Stimulated activated CD4-positive, alpha-beta T cell treated with anti-CD3 and anti-CD28 coated beads, Interleukin-4, amount 100 ng/mL, for 4 hours (primary cell): Measurements from ENCODE around the gene KL.

ENCODE experiments used
- DNase-seq, 2 experiments: peaks; one replicate each; pipeline ENCODE4 v3.0.0-alpha.2; 2020

The KL gene

DNA sequence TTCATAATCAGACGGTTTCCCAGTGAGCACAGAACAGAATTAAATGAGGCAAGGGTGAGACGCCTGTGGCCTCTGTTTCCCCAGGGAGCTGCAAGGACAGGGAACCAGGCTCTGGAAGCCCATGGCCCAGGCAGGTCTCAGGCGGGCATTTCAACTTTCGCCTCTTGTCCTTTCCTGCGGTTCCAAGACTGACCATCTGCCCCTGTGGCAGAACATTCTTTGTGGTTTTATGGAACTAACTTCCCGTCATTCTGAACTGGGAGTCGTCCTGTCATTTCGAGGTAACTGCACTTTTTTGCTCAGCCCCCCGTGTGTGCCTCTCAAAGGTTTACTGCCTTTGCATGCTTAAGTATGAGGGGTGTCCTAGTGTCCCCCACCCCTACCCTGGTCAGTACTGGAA lies 70.9 kb downstream of the KL start:
- DNase-seq: no peak

DNA sequence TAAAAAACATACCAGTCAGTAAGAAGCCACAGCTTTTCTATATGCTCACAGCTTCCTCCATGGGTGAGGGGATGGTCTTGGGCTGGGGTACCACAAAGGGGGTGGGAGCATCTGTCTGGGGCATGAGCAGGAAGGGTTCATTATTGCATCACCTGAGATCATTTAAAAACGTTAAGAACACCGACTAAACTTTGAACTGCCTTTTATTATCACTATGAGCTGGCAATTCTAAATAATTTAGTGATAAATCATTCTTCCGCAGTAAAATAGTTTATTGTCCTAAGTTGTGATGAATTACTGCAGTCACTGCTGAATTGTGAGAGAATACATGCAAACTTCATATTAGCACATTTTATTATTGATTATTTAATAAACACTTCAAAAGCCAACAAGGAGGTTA lies 71.6 kb downstream of the KL start:
- DNase-seq: no peak

DNA sequence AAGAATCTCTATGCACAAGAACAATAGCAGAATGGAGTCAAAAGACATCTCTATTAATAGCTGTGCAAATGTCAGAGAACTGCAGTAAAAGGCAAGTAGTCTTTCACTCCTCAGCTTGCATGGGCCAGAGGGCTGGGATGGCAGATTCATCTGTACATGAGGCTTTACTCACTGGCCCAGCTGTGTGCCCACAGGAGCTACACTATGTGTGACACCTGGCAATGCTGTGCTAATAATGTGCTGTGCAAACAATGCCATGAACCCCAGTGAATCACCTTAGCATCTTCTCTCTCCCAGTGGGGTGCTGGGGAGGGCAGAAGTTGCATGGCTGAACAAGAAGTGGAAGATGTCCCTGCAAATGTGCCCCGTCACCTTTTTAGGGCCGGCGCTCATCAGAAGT lies 73.1 kb downstream of the KL start:
- DNase-seq: no peak

DNA sequence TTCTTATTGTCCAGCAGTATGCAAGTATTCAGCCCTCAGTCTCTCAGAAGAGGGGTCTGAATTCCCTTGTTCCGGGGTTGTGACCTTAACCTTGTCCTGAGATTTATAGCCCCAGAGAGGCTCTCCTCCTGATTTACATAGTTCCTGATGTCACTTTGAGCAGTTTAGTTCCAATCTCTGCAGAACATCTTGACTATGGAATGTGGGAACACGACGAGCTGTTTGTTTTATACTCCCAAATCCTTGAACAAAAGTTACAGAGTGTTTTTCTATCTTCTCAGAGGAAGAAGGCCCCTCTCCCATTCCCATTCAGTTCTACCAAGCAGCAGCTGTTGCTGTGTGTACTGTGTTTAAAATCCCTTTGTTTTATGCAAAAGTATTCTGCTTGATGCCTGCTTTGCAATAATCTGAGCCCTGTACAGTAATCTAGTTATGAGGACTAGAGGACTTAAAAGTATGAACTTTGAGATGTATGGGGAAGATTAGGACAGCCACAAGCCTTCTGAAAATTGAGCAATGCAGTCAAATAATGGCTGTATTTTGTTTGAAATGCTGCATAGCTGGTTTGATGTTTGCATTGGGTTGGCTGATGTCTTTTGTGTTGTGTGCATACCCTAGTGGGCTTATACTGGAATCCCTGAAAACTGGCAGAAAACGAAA lies 74.7 kb downstream of the KL start:
- DNase-seq: no peak

DNA sequence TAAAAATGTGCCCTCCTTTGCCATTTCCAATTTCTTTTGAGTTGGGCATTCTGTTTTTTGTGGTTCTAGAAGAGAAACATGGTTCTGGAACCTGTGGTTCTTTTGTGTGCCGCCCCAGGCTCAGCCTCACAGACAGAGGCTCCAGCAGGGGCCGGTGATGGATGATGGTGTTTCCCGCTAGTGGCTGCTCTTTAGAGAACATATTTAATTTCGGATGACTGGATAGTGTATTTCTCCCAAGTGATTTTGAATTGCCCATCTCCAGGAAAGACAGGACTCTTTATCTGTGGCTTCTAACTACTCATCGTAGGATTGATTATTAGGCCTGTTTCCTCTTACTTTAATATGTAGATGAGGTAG lies 75.2 kb downstream of the KL start:
- DNase-seq: no peak

DNA sequence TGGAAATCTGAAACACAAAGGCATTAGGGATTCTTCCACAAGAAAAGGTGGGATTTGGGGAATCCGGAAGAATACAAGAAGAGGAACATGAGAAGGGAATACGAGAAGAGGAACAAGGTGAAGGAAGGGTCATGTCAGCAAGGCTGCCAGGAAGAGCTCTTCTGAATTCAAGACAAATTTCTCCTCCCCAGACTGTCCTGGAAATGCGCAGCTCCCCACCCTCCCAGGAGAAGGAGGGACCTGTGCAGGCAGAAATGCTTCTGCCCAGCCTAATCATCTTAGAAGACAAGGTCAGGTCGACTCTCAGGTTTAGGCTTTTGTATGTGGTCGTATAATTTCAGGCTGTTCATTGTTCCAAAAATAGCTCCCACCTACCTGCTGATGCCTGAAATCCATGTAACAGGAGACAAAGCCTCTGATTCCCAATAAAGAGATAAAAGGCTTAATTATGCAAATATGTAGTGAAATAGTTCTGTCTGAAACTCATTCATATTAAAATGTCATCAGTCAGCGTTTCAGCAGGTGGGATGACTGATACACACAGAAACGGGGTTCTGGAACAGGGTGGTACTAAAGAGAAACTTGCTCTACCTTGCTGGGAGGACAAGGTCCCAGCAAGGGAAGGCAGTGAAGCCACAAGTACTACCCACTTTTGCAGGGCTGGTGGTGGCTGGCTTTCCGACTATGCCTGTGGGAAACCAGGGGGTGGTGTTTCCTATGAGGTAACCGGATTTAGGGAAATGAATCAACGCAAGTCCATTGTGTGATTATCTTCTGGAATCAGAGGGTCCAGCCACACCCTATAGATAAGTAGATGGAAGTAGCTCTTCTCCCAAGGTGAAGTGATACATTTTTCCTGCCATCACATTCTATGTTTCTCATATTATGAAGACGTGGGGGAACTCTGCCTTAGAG lies 76.1 kb downstream of the KL start:
- DNase-seq: no peak

DNA sequence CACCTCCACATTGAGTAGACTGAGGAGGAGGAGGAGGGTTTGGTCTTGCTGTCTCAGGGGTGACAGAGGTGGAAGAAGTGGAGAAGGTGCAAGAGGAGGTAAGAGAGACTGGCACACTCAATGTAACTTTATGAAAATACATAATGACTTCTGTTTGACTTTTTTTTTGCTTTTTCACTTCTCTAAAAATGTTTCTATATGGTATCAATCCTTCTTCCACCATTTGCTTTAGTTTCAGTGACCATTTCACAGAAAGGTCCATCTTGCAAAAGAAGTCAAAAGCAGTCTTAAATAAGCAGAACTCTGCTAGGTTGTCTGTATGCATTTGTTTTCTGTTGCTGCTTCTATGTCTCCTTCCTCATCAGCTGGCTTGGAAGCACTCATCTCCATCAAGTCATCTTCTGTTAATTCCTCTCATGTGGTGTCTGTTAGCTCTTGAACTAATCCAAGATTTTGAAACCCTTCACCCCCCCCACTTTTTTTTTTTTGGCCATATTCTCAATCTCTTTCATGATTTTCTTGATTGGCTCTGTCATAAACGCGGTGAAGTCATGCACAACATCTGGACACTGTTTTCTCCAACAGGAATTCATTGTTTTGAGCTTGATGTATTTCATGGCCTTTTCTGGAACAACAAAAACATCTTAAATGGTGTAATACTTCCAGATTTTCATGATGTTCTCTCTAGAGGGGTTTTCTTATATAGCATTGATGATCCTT lies 80.8 kb downstream of the KL start:
- DNase-seq: no peak

DNA sequence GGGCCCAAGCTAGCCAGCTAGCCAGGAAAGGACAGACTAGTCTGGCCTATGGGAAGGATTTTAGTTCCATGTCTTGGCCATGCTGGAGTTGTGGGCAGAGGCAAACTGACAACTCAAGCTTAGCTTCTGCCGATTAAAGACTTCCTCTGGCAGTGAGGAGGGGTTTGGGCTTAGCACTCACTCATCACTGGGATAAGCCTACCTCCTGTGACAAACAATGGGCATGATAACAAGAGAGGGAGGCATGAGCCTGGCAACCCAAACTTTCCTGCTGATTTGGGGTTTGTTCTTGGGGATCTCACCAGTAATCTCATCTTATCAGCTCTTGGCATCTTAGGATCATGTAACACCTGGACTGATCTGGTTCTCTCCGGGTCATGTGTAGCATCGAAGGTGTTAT lies 83.6 kb downstream of the KL start:
- no peak for DNase-seq

DNA sequence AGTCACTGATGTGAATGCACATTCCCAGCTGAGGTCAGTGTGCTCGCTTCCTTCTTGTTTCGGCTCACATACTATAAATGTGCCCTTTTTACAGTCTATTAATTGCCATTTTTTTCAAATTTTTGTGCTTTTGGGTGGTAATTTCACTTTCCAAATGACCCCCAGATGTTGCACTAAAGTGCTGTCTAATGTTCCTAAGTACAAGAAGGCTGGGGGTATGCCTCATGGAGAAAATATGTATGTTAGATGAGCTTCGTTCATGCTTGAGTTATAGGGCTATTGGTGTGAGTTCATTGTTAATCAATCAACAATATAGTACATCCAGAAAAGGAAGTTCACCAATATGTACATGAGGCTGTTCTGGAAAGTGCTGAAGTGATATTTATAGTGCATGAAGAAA lies 84.7 kb downstream of the KL start:
- DNase-seq: no peak

DNA sequence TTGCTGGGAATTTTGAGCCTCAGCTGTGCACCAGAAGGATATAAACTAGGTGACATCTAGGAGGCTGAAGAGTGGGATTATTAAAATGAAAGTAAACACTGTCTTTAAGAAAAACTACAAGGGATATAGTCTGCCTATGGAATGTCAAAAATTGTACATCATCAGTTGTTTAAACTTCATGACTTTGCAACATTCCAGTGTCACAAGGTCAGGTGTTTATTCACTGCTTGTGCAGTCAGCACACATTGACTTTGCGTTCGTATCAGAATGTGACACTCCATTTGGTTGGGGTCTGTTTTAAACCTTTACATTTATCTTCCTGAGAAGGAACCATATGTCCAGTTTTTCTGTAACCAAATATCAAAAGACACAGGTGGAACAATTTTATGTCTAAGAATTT lies 85.6 kb downstream of the KL start:
- DNase-seq: no peak

DNA sequence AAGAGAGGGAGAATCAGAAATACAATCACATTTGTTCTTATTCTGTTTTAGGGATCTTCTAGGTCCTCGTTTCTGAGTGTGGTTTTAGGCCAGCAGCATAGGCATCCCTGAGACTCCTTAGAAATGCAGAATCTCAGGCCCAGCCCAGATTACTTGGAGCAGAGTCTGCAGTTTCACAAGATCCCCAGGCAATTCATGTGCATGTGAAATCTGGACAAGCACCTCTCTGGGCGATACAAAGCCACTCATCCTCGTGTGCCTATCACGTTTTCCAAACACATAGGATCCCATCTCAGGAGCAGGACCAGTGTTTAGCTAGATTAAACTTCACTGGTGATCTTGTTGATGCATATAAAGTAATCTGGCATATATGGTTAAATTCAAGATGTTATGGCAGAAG lies 87.2 kb downstream of the KL start:
- DNase-seq: no peak

DNA sequence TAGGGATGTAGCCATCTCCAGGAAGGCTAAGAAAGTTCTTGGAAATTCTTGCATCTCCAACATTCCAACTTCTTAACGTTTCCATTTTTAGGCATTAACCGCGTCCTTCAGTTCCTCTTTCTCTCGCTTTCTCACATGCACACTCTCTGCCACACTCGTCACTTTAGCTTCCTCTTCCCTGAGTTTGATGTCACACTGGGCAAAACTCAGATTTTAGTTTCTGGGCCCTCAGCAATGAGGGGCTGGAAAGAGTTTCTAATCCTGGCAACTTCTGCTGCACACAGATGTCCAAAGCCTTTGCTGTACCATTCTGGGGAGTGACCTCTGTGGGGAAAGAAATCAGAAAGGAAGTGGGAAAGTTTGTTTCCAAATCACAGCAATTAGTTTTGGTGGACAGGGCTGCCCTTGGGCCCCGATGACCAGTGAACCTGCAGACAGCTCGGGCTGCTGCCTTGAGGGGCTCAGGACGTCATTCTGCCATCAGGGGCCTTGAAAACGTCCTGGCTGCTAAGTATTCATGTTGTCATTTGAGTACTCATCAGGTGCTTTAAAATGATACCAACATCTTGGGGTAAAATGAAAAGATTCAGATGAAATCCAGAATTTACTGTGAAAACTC lies 89.3 kb downstream of the KL start:
- no peak for DNase-seq

DNA sequence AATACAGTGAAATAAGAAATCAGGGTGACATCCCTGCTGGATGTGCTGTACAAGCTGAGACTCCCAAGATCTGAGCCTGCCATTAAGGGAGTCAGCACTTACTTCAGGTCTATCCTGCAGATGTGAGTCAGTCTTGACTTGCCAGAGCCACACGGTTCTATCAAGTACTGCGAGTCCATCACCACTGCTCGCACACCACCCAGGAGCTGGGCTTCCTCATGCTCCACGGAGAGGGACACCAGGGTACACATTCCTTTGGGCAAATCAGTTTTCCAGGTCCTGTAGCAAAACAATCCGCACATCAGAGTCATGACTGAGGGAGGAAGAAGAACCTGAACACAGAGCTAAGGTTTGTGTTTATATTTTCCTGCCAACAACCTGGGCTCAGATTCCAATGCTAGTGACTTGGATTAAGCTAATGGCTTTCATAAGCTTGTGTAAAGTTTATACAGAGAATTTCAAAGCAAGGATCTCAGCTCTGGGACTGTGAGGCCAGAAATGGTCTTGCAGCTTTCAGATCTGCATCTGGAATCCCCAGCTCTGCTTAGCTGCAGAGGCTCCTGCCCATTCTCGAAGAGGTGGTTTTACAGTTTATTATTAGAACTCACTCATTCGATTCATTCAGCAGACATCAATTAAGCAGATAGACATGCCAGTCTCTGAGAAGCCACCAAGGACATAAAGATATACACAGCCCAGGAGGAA lies 90.6 kb downstream of the KL start:
- DNase-seq: no peak

DNA sequence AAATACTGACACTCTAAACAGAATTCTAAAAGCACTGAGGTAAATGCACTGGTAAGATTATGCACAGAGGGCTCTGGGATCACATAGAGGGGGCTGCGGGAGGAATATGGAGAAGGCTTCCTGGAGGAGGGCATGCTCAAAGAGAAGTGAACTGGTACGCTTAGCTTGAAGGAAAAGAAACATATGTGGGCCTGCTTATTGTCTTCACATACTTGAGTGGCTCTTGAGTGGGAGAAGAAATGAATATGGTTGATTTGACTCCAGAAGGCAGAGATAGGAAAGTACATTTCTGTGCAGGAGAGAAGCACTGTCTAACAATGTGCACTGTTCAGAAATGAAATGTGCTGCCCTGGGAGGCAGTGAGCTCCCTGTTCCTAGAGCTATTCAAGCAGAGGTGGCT lies 91.1 kb downstream of the KL start:
- DNase-seq: no peak

DNA sequence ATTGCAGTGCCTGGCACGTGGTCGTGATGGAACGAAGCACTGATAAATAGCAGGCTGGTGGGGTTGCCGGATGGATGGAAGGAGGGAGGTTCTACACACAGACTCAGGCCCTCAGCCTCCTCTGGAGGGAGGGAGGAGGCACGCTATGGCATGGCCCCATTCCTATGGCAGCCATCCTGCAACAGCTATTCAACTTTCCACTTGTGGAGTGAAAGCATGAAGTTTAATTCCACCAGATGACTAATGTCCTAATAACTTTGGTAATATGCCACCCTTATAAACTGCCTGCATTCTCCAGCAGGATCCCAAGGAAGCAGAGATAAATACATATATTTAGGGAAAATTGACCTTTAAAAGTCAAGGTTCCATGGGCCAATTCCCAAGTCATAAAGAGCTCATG lies 92.4 kb downstream of the KL start:
- DNase-seq: no peak

DNA sequence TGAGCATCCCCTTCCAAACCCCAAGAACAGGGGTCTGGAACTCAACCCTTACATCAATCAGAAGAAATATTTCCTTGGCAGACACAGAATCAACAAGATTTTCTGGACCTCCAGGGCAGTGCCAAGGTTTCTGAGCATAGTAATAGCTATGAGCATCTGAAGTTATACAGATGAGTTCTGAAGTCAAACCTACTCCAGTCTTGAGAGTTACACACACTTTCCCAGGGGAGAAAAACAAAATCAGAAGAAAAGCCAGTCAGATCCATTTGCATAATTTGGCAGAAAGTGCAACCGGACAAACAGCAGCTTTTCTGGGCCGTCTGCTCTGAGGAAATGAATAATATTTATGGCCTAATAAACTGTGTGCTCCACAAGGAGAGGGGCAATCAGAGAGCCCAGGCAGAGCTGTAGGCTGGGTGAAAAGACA lies 93.1 kb downstream of the KL start:
- no peak for DNase-seq

DNA sequence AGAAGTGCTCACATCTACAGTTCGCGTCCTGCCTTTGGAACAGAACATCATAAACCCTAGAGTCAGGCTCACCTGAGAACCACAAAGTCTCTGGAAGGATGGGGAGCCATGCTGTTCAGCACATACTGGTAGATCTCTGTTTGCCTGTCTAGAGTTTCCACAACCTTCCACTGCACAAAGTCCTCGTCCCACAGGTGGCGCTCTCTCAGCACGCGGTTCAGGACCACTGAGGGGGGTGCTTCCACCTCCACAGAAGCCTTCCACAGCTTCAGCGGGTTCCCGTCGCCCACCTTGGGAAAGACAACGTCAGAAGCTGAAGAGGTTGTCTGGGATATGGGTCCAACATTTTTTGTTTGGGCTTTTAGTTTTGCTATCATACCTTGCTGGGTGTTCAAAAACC lies 93.6 kb downstream of the KL start:
- no peak for DNase-seq

DNA sequence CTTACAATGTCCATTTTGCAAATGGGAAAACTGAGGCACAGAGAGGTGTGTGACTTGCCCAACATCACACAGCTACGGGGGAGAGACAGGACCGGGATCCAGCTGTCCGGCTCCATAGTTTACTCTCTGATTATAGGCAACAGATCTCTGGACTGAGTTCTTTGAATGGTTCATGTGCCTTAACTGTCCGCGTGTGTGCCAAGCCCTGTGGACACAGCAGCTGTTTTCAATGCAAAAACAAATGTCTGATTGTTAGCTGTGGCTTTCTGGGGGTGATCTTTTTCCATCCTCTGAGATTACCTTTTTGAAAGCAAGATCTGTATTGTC lies 94.1 kb downstream of the KL start:
- DNase-seq: no peak

DNA sequence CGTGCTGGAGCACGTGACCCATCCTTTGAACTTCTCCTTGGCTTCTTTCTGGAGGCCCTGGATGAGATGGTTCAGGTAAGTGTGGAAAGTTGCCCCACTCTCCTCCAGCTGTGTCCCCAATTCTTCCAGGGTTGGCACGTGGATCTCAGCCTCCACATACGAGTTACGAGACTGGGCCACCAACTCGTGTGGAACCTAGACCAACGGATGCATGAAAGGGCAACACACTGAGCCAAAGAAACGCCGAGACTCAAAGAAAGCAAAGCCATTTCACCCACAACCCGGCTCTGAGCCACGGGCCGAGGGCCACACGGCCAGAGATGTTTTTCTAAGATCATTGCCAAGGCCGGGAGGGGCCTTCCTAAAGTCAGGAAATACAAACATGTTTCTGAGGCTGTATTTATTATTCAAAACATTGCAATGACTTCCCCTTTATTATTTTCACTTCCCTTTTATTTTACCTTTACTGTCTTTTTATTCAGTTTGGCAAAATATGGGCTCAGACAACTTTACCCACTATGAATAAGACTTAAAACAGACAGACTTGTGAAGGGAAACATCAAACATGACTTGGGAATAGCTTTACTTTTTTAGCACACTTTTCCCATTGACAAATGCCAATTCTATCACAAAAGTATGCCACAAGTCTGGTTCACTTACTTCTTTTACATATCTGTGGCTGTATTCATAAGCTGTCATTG lies 94.6 kb downstream of the KL start:
- DNase-seq: no peak

DNA sequence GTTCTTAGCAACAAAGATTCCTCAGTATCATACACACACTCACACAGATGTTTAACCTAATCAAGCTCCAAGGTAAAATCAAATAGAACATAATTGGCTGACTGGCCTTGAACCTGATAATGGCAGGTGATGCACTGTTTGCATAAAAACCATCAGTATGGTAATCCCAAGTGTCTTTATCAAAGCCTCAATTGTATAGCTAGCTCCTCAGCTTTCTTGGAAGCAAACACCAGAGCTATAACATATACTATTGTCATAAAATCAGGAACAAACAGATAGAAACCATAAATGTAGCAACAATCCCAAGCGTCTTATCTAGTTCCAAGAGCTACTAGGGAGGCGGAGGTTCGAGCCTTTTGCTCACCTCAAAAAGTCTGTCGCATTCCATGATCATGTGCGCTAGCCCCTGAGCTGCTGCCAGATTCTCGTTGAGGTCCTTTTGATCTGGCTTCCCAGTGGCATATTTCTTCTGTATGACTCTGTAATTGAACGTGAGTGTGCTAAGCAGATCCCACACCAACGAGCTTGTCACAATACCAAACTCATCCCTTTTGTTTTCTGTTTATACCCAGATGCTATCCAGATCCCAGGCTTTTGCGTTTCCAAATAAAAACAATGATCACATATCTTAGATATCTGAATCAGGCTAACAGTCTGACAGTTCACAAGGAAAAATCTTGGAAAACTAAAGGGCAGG lies 95.3 kb downstream of the KL start:
- DNase-seq: no peak

DNA sequence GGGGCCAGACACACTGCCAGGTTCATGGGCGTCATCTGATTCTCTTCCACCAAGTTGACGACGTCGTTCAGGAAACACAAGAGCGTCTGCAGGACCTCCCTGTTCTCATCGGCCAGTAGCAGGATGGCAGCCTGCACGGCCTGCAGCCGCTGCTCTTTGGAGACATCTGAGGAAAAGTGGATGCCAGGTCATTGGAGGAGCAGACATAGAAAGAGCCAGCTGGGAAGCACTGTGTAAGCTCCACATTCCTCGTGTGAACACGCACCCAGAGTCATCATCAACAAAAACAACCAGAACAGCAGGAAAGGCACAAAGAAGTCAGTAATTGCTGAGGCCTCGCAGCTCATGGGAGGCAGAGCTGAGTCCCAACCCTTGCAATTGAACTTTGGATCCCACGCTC lies 96.5 kb downstream of the KL start:
- no peak for DNase-seq

DNA sequence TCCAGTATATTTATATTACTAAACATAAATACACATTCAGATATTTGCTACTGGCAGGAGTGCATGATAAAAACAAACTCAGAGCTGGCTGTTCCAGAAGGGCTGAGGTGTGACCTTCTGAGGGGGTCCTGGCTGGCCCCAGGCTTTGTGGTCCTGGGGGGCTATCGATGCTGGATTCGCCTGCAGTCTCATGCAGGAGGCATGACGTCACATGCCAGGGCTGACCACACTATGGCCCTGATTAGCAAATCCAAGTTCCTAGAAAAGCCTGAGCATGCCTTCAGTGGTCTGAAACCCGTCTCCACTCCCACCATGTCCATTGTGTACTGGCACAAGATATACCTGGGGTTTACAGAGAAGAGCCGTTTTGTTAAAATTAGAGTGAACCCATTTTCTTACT lies 97.9 kb downstream of the KL start:
- DNase-seq: no peak
